Measurements from ENCODE around the gene SORT1.

SORT1 gene

DNA sequence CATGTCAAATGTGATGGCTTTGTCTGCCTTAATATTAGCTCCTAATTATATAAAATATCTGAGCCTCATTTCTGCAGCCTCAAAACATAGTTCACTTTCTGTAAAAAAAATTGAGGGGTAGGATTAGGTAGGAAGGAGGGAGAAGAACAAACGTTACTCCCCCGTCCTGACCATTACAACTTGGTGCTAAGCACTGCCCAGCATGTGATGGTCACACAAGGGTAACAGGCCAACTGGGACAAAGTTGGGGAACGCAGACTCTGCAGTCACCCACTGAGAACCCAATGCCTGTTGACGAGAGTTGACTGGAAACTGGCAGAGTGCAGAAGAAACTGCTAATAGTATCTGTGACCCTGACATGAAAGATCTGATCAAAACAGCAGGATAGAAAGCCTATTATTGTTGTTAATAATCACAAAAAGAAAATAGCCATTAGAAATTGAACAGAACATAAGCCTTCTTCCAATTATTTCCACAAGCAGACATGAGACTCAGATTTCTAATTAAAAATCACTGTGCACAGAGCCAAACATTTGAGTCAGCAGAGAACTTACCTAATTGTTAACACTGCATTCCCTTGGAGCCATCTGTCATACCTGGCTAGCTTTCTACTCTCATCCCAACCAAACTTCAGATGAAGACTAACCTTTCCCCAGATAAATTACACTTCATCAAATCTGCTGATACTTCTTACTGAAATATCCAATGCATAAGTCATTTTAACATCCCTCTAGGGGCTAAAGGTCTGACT, 5.5 kb downstream of the SORT1 start:
- no peak overlapping the region; the same call in 1 of the 2 replicates for H3K4me3 ChIP-seq (ENCODE audit: low read depth, low read length)
- no peak for DNase-seq (ENCODE audit: low read depth, low spot score)
- TF ChIP-seq, protein P1, sequence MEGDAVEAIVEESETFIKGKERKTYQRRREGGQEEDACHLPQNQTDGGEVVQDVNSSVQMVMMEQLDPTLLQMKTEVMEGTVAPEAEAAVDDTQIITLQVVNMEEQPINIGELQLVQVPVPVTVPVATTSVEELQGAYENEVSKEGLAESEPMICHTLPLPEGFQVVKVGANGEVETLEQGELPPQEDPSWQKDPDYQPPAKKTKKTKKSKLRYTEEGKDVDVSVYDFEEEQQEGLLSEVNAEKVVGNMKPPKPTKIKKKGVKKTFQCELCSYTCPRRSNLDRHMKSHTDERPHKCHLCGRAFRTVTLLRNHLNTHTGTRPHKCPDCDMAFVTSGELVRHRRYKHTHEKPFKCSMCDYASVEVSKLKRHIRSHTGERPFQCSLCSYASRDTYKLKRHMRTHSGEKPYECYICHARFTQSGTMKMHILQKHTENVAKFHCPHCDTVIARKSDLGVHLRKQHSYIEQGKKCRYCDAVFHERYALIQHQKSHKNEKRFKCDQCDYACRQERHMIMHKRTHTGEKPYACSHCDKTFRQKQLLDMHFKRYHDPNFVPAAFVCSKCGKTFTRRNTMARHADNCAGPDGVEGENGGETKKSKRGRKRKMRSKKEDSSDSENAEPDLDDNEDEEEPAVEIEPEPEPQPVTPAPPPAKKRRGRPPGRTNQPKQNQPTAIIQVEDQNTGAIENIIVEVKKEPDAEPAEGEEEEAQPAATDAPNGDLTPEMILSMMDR (IDR thresholded peaks at IDR 0.05; ENCODE audit: insufficient read depth, low read length, missing control alignments) = no peak
- ChIA-PET CTCF (interaction anchor here (1.4 to 6.6 kb wide), 7 partner anchors 11 to 153 kb away, joined by 3 to 38 read pairs (median 6); no protein-coding TSS in a partner anchor), POLR2A (interaction anchor here (0.6 kb wide), 1 partner anchor 217 kb away, joined by 3 read pairs; no protein-coding TSS in a partner anchor)

DNA sequence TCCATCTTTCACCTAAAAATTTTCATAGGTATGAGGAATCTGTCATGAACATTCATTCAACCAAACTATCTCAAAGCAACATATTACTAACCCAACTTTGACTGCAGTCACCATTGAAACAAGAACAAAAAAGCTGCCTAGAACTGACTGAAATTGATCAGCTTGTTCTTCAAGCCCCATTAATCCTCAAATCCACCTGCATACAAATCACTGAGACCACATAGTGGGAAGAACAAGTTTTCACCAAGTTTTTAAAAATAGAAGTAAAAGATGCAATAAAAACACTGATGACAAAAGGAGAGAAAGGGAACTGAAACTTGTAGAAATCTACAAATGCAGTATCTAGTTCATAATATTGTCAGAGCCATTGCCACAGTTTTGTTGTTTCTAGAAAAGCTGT, 6.1 kb downstream of the SORT1 start:
- no peak overlapping the region for H3K4me3 ChIP-seq (ENCODE audit: low read depth, low read length)

DNA sequence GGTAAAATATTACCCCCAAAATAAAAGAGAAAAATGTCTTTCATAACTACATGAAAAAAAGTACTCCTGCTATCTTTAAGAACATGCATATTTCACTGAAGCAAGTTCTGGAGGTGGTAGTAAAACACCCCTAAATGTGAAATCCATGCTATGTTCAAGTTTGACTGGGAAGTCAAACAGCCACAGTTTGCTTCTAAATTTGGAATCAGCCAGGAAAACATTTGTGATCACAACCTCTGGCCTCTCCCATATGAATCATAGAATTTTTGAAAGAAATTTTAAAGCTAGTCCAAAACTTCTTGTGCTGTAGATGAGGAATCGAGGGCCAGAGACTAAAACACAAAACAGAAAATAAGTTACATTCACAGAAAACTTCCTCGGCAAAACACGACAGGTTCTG, 6.6 kb downstream of the SORT1 start:
- TF ChIP-seq, protein P1 (IDR thresholded peaks at IDR 0.05; ENCODE audit: insufficient read depth, low read length, missing control alignments) = no peak
- POLR2A ChIA-PET = interaction anchor here (1.0 to 1.4 kb wide), 3 partner anchors 12 to 93 kb away, joined by 3 to 4 read pairs (median 4); no protein-coding TSS in a partner anchor
- no peak overlapping the region for H3K4me3 ChIP-seq (ENCODE audit: low read depth, low read length)
- CTCF ChIA-PET = interaction anchor here (0.6 to 6.6 kb wide), 8 partner anchors 9 to 278 kb away, joined by 3 to 38 read pairs (median 14); partner anchors contain the start of gene ELAPOR1
- DNase-seq (ENCODE audit: low read depth, low spot score) = no peak

More for the DNA sequence above, 6.1 kb downstream of the SORT1 start:
- TF ChIP-seq, protein P1 (IDR thresholded peaks at IDR 0.05; ENCODE audit: insufficient read depth, low read length, missing control alignments) = no peak
- POLR2A ChIA-PET = interaction anchor here (1.0 to 1.4 kb wide), 3 partner anchors 12 to 94 kb away, joined by 3 to 4 read pairs (median 4); no protein-coding TSS in a partner anchor
- no peak for DNase-seq (ENCODE audit: low read depth, low spot score)
- CTCF ChIA-PET = interaction anchor here (1.5 to 6.6 kb wide), 5 partner anchors 11 to 145 kb away, joined by 5 to 38 read pairs (median 29); no protein-coding TSS in a partner anchor

DNA sequence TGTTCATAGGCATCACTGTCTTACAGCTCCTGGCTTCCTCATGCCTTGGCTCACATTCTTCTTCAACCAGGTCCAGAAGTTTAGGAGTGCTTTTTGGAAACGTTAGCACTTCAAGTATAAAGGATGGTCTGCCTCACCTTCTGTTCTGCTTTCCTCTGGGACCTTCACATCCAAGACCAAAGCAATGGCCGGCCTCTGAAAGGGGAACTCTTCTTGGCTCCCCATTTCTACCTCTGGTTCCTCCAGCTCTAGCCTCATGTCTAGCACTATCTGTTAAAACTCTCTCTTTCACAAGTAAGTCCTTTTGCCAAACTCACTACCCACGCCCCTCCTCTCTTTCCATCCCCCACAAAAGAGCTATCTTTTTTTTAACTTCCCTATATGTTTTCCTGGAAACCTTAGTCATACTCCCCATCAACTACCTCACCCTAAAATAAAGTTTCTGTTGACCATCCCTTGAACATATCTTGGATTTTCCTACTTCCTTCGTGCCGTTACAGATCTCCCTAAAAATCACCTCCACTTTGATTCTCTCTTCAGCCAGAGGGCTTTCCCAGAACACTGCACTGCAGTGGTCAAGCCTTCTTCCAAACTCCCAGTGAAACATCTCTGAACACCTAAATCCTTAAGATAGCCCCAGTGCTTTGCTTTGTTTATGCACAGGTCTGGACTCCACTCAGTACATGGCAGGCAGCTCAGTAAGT, 7.9 kb downstream of the SORT1 start:
- TF ChIP-seq, protein P1 (IDR thresholded peaks at IDR 0.05; ENCODE audit: insufficient read depth, low read length, missing control alignments) = no peak
- DNase-seq (ENCODE audit: low read depth, low spot score) = no peak
- ChIA-PET CTCF (interaction anchor here (0.9 to 6.6 kb wide), 9 partner anchors 9 to 276 kb away, joined by 3 to 38 read pairs (median 6); partner anchors contain the start of gene ELAPOR1), POLR2A (interaction anchor here (0.5 kb wide), 1 partner anchor 29 kb away, joined by 3 read pairs; no protein-coding TSS in a partner anchor)
- no peak overlapping the region for H3K4me3 ChIP-seq (ENCODE audit: low read depth, low read length)

DNA sequence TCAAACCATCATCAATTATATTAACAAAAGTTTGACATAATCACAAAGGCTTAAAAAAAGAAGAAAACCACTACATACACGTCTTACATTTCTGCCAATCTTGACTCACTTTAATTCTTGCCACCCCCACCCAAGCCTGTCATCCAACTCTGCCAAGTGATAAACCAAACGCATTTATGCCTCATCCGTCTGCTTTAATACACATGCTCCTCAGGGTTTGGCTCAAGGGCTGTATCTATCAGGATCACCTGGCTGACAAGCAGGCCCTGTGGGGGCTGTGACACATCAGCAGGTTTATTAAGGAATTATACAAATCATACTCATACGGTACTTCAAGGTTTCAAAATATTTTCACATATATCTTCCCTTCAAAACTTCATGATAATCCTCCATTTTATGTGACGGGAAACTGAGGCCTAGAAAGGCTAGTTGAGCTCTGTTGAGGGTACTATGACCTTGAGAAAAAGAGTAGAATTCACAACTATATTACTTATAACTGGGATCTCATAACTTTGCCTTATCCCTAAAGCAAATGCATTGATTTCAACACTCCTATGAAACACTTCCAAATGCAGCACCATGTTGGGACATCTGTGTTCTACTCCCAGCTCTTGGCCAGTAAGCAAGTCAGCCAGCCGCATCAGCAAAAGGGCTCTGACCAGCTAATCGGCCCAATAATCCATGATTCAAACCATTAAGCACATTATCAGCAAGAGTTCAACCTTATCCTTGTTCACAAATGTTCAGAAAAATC, 8.7 kb downstream of the SORT1 start:
- ChIA-PET CTCF (interaction anchor here (0.9 to 6.6 kb wide), 6 partner anchors 8 to 188 kb away, joined by 3 to 38 read pairs (median 12); no protein-coding TSS in a partner anchor), POLR2A (no interaction called here)
- no peak overlapping the region for H3K4me3 ChIP-seq (ENCODE audit: low read depth, low read length)
- DNase-seq (ENCODE audit: low read depth, low spot score) = no peak
- TF ChIP-seq, protein P1 (IDR thresholded peaks at IDR 0.05; ENCODE audit: insufficient read depth, low read length, missing control alignments) = no peak
